ENCODE measurements around the gene TTL. TPM values are rescaled to one million over a fixed set of nuclear protein-coding genes. Genes with fewer than 3 reads are reported as not detected.
A peak's percentile ranks its signal among the peaks of the same experiment; 100 is the strongest.
"Not testable (repeated sequence)": the region's sequence is repeated elsewhere in the genome, so short reads cannot be mapped to it uniquely, and the experiment has no call there.

TTL gene
- total and polyA plus RNA-seq, 2 of the 13 experiments (the other 11 are each of a cell fraction or from before 2014, with no cell fraction given), result 19.0 to 59.8 TPM

DNA sequence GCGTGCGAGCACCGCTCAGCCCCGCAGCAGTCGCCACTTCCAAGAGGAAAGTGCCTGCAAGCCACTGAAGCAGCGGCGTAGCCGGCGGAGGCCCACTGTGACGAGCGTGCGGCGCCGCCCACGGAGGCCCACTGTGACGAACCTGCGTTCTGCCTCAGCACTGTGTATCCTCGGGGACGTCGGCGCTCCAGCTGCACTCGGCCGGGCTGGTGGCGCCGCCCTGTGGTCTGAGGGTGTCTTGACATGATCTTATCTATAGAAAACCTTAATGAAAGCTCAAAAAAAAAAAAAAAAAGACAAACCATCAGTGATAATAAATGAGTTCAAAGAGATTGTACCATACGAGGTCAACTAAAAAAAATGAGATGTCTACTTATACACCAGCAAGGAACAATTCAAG is 48.5 kb upstream of the TTL start, which contains the start of gene RGPD8:
Gene RGPD8, minus strand, starts transcription at position 166 of the 400 bp plus-strand sequence. CDS start 192 bp downstream, outside the sequence.
- not testable (repeated sequence) for H3K9me3 ChIP-seq (ENCODE audit: low read length); H3K79me2 ChIP-seq (ENCODE audit: insufficient read depth, low read length); BruUV-seq (replicated peaks); H4K20me1 ChIP-seq (ENCODE audit: insufficient read depth, low read length); H2AFZ ChIP-seq (ENCODE audit: low read length); H3K36me3 ChIP-seq (replicated peaks in 1 of 2; ENCODE audit: control insufficient read depth in 1 of 2, insufficient read depth in 2 of 2, low read length in 2 of 2); FAIRE-seq; TF ChIP-seq NR2F6 (CRISPR knock-in tag; IDR thresholded peaks at IDR 0.05)
- Histone ChIP-seq H3K4me3 (replicated peaks in 1 of 3; ENCODE audit: insufficient read depth in 1 of 3, low read depth in 2 of 3, low read length in 3 of 3) (peak within 1 kb of the TSS; percentile 66 to 72 (median 70); a peak in 5 of 6 replicates), H3K4me1 (ENCODE audit: insufficient read depth, low read length) (peaks cover 37% of the 10 kb centered on the region), H3K4me2 (ENCODE audit: low read depth, low read length) (peak within 1 kb of the TSS; percentile 67), H3K9ac (ENCODE audit: insufficient read depth, low read depth, low read length) (peak within 1 kb of the TSS; percentile 67), H3K27me3 (ENCODE audit: control insufficient read depth in 1 of 2, insufficient read depth in 2 of 2, low read length in 2 of 2) (peaks cover 0 to 18% of the 10 kb centered on the region in 2 experiments; a peak in 1 of 5 replicates), H3K27ac (ENCODE audit: extremely low read length, insufficient read depth, low read length) (peak within 1 kb of the TSS; percentile 61)
- DNase-seq (ENCODE audit: low spot score) (peak; percentile 83), ATAC-seq (peak; percentile 87)
- WGBS (ENCODE audit: low lambda C conversion rate), result under 1% methylated on average over 21 of the region's 26 CpGs
- ChIA-PET POLR2A (interaction anchor here (0.6 kb wide), 3 partner anchors 104 to 258 kb away, joined by 3 read pairs; no protein-coding TSS in a partner anchor), CTCF (ENCODE audit: low intra/inter-chr PET ratio, low total read pairs) (interaction anchor here (1.9 to 3.0 kb wide), 2 partner anchors 174 to 312 kb away, joined by 14 to 18 read pairs; no protein-coding TSS in a partner anchor)
- in situ Hi-C loops (cut with HindIII; ENCODE audit: extremely low pct_ligation_motif_present, low pct_unique_long_range_greater_than_20kb) (loop anchor here (10.0 to 25.0 kb wide), 2 partner anchors 171 to 309 kb away; partner anchors contain the start of gene ZC3H8), intact Hi-C loops (cut with micrococcal nuclease; ENCODE audit: unreplicated experiment) (loop anchor here (1.0 kb wide), 1 partner anchor 174 kb away; no protein-coding TSS in a partner anchor)
- TF ChIP-seq NR2F6 (IDR thresholded peaks at IDR 0.05), result 0 out of 2 replicates have a peak, but pooled peaks have one; percentile 10
- peak; percentile 76 for TF ChIP-seq SALL1 (CRISPR knock-in tag; IDR thresholded peaks at IDR 0.05)
- peak; percentile 43; the same call in 1 of the 2 replicates for TF ChIP-seq BORCS8-MEF2B (CRISPR knock-in tag; IDR thresholded peaks at IDR 0.05)
- TF ChIP-seq SMC3 (IDR thresholded peaks at IDR 0.05; ENCODE audit: low read length), result peak; percentile 48; the same call in 1 of the 2 replicates
- peak; percentile 49; the same call in 1 of the 2 replicates for TF ChIP-seq YEATS4 (CRISPR knock-in tag; IDR thresholded peaks at IDR 0.05; ENCODE audit: borderline replicate concordance)
- peak; percentile 55; the same call in 1 of the 2 replicates for TF ChIP-seq HOXA3 (CRISPR knock-in tag; IDR thresholded peaks at IDR 0.05)
- TF ChIP-seq, protein P1, sequence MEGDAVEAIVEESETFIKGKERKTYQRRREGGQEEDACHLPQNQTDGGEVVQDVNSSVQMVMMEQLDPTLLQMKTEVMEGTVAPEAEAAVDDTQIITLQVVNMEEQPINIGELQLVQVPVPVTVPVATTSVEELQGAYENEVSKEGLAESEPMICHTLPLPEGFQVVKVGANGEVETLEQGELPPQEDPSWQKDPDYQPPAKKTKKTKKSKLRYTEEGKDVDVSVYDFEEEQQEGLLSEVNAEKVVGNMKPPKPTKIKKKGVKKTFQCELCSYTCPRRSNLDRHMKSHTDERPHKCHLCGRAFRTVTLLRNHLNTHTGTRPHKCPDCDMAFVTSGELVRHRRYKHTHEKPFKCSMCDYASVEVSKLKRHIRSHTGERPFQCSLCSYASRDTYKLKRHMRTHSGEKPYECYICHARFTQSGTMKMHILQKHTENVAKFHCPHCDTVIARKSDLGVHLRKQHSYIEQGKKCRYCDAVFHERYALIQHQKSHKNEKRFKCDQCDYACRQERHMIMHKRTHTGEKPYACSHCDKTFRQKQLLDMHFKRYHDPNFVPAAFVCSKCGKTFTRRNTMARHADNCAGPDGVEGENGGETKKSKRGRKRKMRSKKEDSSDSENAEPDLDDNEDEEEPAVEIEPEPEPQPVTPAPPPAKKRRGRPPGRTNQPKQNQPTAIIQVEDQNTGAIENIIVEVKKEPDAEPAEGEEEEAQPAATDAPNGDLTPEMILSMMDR (CRISPR knock-in tag; IDR thresholded peaks at IDR 0.05), result peak; percentile 84
- TF ChIP-seq ZNF12 (CRISPR knock-in tag; IDR thresholded peaks at IDR 0.05), result 0 out of 2 replicates have a peak, but pooled peaks have one; percentile 19
- TF ChIP-seq TAF1 (CRISPR knock-in tag; IDR thresholded peaks at IDR 0.05), result peak; percentile 39; the same call in 1 of the 2 replicates
- TF ChIP-seq, protein P2, sequence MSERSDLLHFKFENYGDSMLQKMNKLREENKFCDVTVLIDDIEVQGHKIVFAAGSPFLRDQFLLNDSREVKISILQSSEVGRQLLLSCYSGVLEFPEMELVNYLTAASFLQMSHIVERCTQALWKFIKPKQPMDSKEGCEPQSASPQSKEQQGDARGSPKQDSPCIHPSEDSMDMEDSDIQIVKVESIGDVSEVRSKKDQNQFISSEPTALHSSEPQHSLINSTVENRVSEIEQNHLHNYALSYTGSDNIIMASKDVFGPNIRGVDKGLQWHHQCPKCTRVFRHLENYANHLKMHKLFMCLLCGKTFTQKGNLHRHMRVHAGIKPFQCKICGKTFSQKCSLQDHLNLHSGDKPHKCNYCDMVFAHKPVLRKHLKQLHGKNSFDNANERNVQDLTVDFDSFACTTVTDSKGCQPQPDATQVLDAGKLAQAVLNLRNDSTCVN (CRISPR knock-in tag; IDR thresholded peaks at IDR 0.05; ENCODE audit: borderline replicate concordance), result peak; percentile 46; the same call in 1 of the 2 replicates
- TF ChIP-seq, protein P3, sequence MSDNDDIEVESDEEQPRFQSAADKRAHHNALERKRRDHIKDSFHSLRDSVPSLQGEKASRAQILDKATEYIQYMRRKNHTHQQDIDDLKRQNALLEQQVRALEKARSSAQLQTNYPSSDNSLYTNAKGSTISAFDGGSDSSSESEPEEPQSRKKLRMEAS (IDR thresholded peaks at IDR 0.05), result 0 out of 2 replicates have a peak, but pooled peaks have one; percentile 27
- peak; percentile 65; the same call in 1 of the 2 replicates for TF ChIP-seq GATAD1 (CRISPR knock-in tag; IDR thresholded peaks at IDR 0.05)
- 0 out of 2 replicates have a peak, but pooled peaks have one; percentile 16 for TF ChIP-seq ZNF160 (CRISPR knock-in tag; IDR thresholded peaks at IDR 0.05)
- TF ChIP-seq, protein P4, sequence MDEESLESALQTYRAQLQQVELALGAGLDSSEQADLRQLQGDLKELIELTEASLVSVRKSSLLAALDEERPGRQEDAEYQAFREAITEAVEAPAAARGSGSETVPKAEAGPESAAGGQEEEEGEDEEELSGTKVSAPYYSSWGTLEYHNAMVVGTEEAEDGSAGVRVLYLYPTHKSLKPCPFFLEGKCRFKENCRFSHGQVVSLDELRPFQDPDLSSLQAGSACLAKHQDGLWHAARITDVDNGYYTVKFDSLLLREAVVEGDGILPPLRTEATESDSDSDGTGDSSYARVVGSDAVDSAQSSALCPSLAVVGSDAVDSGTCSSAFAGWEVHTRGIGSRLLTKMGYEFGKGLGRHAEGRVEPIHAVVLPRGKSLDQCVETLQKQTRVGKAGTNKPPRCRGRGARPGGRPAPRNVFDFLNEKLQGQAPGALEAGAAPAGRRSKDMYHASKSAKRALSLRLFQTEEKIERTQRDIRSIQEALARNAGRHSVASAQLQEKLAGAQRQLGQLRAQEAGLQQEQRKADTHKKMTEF (CRISPR knock-in tag; IDR thresholded peaks at IDR 0.05), result peak; percentile 64; the same call in 1 of the 2 replicates
- TF ChIP-seq KDM3A (CRISPR knock-in tag; IDR thresholded peaks at IDR 0.05; ENCODE audit: low read depth), result 0 out of 2 replicates have a peak, but pooled peaks have one; percentile 67
- 0 out of 2 replicates have a peak, but pooled peaks have one; percentile 55 for TF ChIP-seq HOXA5 (CRISPR knock-in tag; IDR thresholded peaks at IDR 0.05)
- TF ChIP-seq KMT2B (CRISPR knock-in tag; IDR thresholded peaks at IDR 0.05), result peak; percentile 74; the same call in 1 of the 2 replicates
- 0 out of 2 replicates have a peak, but pooled peaks have one; percentile 52 for TF ChIP-seq ZNF431 (CRISPR knock-in tag; IDR thresholded peaks at IDR 0.05; ENCODE audit: borderline replicate concordance, low read depth)
- 0 out of 2 replicates have a peak, but pooled peaks have one; percentile 43 for TF ChIP-seq POLR2G (IDR thresholded peaks at IDR 0.05; ENCODE audit: low read depth, low read length)
- 0 out of 2 replicates have a peak, but pooled peaks have one; percentile 20 for TF ChIP-seq ISL2 (CRISPR knock-in tag; IDR thresholded peaks at IDR 0.05)
- peak; percentile 31; the same call in 1 of the 2 replicates for TF ChIP-seq ZNF331 (CRISPR knock-in tag; IDR thresholded peaks at IDR 0.05)
